Measurements from ENCODE around the gene NEDD4L.

NEDD4L gene

DNA sequence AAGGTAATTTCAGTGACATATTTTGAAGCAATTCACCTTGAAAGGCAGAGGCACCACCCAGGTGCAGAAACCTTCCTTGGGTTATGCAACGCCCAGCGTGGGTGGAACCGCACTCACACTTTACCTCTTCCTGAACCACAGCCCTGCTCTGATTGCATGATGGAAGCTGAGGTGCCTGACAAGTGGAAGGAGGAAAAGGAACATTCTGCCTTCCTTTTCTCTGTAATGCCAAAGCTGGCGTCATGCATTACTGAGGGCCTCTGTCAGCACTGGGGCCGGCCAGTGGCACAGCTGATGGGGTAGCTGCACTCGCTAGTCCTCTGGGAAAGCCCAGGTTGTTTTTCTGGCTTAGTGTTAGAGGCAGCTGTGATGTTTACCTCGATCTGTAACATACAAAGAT lies 266.5 kb downstream of the NEDD4L start:
- no peak for DNase-seq (ENCODE audit: low spot score)
- in situ Hi-C loops (cut with MboI; ENCODE audit: low pct_unique_long_range_greater_than_20kb, low sequenced_read_pairs, unreplicated experiment): no loop called here
- TF ChIP-seq, protein P1, sequence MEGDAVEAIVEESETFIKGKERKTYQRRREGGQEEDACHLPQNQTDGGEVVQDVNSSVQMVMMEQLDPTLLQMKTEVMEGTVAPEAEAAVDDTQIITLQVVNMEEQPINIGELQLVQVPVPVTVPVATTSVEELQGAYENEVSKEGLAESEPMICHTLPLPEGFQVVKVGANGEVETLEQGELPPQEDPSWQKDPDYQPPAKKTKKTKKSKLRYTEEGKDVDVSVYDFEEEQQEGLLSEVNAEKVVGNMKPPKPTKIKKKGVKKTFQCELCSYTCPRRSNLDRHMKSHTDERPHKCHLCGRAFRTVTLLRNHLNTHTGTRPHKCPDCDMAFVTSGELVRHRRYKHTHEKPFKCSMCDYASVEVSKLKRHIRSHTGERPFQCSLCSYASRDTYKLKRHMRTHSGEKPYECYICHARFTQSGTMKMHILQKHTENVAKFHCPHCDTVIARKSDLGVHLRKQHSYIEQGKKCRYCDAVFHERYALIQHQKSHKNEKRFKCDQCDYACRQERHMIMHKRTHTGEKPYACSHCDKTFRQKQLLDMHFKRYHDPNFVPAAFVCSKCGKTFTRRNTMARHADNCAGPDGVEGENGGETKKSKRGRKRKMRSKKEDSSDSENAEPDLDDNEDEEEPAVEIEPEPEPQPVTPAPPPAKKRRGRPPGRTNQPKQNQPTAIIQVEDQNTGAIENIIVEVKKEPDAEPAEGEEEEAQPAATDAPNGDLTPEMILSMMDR (IDR thresholded peaks at IDR 0.05; ENCODE audit: extremely low read depth, insufficient read depth, missing control alignments): no peak

DNA sequence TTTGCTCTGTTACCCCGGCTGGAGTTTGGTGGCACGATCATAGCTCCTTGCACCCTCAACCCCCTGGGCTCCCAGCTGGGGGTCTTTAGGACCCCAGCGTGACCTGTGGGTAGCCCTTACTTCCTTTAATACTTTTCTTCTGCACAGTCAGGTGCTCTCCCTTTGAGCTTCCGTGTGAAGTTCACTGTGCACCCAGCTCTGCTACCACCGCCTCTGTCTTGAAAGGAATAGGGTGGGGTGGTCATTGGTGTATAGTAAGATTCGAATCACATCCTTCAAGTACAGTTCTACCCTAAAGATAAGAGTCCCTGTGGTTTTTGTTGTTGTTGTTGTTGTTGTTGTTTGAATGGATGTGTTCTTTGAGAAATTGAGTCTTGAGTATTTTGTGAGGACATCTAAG lies 267.4 kb downstream of the NEDD4L start:
- in situ Hi-C loops (cut with MboI; ENCODE audit: low pct_unique_long_range_greater_than_20kb, low sequenced_read_pairs, unreplicated experiment): no loop called here
- no peak for DNase-seq (ENCODE audit: low spot score)
- TF ChIP-seq, protein P1 (IDR thresholded peaks at IDR 0.05; ENCODE audit: extremely low read depth, insufficient read depth, missing control alignments): no peak

GRCh38 chr18:58313491-58314032 lies 269.5 kb downstream of the NEDD4L start:
- TF ChIP-seq, protein P1 (IDR thresholded peaks at IDR 0.05; ENCODE audit: extremely low read depth, insufficient read depth, missing control alignments): no peak
- in situ Hi-C loops (cut with MboI; ENCODE audit: low pct_unique_long_range_greater_than_20kb, low sequenced_read_pairs, unreplicated experiment): no loop called here
- DNase-seq (ENCODE audit: low spot score): no peak

GRCh38 chr18:58314284-58314683 lies 270.3 kb downstream of the NEDD4L start:
- in situ Hi-C loops (cut with MboI; ENCODE audit: low pct_unique_long_range_greater_than_20kb, low sequenced_read_pairs, unreplicated experiment): no loop called here
- DNase-seq (ENCODE audit: low spot score): no peak
- TF ChIP-seq, protein P1 (IDR thresholded peaks at IDR 0.05; ENCODE audit: extremely low read depth, insufficient read depth, missing control alignments): no peak

DNA sequence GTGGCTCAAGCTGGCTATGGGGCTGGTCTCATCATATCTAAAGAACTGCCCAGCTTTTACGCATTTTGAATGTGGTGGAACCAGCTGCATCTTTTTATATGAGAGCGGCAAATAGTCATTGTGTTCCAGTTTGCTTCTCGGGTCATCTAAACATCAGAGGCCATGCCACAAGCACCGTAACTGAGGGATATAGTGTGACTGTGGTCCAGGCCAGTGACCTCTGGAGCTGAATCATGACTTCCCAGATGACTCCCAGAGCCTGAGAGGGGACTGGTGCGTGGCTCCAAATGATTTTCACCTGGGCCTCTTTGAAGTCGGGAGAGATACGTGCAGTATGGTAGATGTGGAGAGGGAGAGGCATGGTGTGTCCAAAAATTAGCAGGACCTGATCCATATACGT lies 271.0 kb downstream of the NEDD4L start:
- no peak for DNase-seq (ENCODE audit: low spot score)
- TF ChIP-seq, protein P1 (IDR thresholded peaks at IDR 0.05; ENCODE audit: extremely low read depth, insufficient read depth, missing control alignments): no peak
- in situ Hi-C loops (cut with MboI; ENCODE audit: low pct_unique_long_range_greater_than_20kb, low sequenced_read_pairs, unreplicated experiment): no loop called here

GRCh38 chr18:58315739-58316215 lies 271.8 kb downstream of the NEDD4L start:
- in situ Hi-C loops (cut with MboI; ENCODE audit: low pct_unique_long_range_greater_than_20kb, low sequenced_read_pairs, unreplicated experiment): no loop called here
- DNase-seq (ENCODE audit: low spot score): no peak
- TF ChIP-seq, protein P1 (IDR thresholded peaks at IDR 0.05; ENCODE audit: extremely low read depth, insufficient read depth, missing control alignments): no peak

Data from GM13977 (cell line).